AG10803 (cell line): ENCODE data around the gene ARHGAP10.

Experiments
- DNase-seq: peaks from one replicate; pipeline ENCODE4 v3.0.0; 2010; ENCODE audit warnings: low read depth
- H3K4me3 ChIP-seq: 2 replicates; pipeline ENCODE4 v1.5.1; 2011; ENCODE audit warnings: mild to moderate bottlenecking, low read length, control low read depth
- TF ChIP-seq, protein P1 (sequence below): conservative IDR thresholded peaks from 2 replicates; pipeline ENCODE4 v1.5.1; 2011; ENCODE audit warnings: mild to moderate bottlenecking, low read length, control low read depth, inconsistent platforms

Gene ARHGAP10

DNA sequence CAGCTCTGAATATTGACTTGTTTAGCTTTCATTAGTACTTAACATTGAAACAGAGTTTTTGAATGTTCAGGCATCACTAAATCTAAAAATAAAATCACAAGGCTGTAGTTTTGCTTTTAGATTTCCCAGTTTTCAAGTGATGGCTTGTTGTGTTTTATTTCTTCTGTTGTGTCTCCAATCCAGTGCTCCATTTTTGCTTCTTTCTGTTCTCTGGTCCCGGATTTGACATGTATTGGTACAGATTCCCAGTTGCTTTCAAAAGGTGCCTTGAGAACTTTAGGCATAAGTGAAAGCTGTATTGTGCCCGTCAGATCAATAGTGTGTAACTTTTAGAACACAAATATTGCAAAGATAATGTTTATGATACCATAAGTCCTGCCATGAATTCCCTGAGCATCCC, 53.2 kb downstream of the ARHGAP10 start:
- TF ChIP-seq, protein P1, sequence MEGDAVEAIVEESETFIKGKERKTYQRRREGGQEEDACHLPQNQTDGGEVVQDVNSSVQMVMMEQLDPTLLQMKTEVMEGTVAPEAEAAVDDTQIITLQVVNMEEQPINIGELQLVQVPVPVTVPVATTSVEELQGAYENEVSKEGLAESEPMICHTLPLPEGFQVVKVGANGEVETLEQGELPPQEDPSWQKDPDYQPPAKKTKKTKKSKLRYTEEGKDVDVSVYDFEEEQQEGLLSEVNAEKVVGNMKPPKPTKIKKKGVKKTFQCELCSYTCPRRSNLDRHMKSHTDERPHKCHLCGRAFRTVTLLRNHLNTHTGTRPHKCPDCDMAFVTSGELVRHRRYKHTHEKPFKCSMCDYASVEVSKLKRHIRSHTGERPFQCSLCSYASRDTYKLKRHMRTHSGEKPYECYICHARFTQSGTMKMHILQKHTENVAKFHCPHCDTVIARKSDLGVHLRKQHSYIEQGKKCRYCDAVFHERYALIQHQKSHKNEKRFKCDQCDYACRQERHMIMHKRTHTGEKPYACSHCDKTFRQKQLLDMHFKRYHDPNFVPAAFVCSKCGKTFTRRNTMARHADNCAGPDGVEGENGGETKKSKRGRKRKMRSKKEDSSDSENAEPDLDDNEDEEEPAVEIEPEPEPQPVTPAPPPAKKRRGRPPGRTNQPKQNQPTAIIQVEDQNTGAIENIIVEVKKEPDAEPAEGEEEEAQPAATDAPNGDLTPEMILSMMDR, result no peak
- H3K4me3 ChIP-seq, result no peak overlapping the region
- no peak for DNase-seq

DNA sequence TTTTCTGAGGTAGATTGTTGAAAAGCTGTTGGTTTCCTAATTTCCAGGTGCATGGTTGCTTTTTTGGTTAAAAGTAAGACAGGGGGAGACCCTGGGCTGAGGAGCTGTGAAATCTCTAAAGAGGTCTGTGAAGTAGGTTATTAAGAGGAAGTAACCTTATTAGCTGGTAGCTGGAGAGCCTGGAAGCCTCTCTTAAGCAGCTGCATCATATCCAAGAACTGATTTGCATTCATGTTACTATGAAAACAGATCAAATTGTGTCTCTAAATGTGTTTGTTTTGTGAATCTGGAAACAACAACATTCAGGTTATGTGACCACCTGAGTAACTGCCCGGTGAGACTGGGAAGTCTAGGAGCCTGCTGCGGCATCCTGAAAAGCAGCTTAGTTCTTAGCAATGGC, 54.1 kb downstream of the ARHGAP10 start:
- H3K4me3 ChIP-seq, result no peak overlapping the region
- TF ChIP-seq, protein P1, result no peak
- DNase-seq, result no peak

DNA sequence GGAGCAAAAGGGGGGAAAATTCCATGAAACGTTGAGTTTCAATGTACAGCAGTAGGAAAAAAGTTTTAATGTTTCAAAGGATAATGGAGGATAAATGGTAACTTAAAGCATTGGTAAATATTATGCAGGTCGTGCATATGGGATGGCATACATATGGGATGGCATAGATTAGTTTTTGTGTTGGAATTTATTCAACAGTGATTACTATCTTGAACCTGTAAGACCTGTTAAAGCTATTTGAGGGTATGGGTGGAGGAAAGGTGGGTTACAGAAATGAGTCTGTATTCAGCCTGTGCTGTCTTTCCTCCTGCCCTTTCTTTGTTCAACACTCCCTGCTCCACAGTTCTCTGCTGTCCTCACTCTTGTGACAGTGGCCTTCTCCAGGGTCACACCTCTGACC, 54.6 kb downstream of the ARHGAP10 start:
- no peak for DNase-seq
- TF ChIP-seq, protein P1, result no peak

DNA sequence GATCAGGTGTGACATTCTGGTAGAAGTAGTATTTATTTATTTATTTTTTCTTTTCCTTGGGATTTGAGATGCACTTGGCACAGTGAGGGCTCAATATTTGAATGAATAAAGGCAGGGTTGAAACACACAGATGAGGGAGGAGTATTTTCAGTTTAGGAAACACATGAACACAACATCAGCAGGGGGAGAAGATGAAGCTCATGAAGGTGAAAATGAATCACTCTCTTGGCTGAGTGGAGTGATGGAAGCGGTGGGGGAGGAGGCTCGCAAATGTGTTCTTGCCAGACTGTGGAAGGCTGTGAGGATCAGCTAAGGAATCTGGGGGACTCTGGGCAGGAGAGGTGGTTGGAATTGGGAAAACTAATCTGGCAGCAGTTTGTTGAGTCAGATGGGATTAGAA, 55.3 kb downstream of the ARHGAP10 start:
- no peak overlapping the region for H3K4me3 ChIP-seq
- TF ChIP-seq, protein P1, result no peak
- DNase-seq, result peak; percentile 80

More for the DNA sequence above, 54.6 kb downstream of the ARHGAP10 start:
- no peak overlapping the region for H3K4me3 ChIP-seq

DNA sequence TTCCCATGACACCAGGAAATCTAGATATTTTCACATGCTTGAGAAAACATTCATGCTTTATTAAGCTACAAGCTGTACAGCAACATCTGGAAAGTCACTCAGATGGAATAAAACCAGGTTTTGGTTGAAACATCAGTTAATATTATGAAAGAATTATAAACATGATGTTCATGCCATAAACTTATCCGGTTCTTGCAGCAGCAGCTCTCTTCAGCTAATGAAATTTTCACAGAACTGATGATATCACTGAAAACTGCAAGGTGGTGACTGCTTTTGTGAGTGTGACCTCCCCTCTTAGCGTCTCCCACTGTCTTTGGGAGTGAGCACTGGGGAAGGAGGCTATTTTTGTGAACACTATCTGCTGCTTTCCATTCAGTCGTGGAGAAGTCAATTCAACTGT, 56.9 kb downstream of the ARHGAP10 start:
- no peak overlapping the region for H3K4me3 ChIP-seq
- TF ChIP-seq, protein P1, result no peak
- DNase-seq, result peak; percentile 76

DNA sequence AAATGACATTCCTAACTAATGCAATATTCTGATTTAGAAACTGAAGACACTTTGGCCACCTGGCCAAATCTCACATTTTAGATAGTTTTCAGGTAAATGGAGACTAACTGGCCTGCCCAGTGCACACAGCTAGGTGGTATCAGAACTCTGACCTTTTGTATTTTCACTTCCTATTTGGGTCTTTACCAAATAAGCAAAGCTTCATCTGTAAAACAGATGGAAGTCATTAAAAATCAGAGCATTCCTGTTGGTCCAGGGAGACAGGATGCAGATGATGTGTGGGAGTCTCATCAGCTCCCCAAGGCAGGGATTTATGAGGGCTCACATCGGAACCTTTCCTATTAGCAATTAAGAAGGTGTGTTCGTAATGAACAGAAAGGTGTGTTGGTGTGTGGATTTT, 57.7 kb downstream of the ARHGAP10 start:
- no peak overlapping the region for H3K4me3 ChIP-seq
- TF ChIP-seq, protein P1, result no peak
- DNase-seq, result peak; percentile 71

DNA sequence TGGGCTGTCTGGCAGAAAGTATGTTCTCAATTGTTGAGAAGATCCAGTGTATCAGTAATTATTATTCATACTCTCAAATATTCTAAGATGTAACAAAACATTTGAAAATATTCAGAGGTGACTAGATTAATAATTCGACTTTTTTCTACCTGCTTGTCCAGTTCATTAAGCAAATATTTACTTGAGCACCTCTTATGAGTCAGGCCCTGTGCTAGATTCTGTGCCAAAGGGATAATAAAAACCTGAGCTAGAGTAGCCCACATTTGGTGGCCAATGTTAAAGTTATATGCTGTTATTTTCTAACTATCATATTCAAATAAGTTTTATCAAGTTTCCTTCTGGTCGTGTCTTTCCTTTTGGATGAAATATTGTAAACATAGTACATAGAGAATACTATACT, 58.5 kb downstream of the ARHGAP10 start:
- no peak for DNase-seq

More for the DNA sequence above, 58.5 kb downstream of the ARHGAP10 start:
- TF ChIP-seq, protein P1, result no peak
- H3K4me3 ChIP-seq, result no peak overlapping the region
